BLaER1 treated with 17β-estradiol and CSF1 and Interleukin-3, amounts not matched to agents 10 nM and 100 nM (cell line): ENCODE measurements around the gene GNG7.
"Not testable (repeated sequence)": the region's sequence is repeated elsewhere in the genome, so short reads cannot be mapped to it uniquely, and the experiment has no call there.

Experiments
- H3K27ac ChIP-seq, 11 experiments: shearing (Covaris generic); formaldehyde crosslinking; 2 replicates each; pipeline ENCODE4 v1.8.1; 2022
- H3K27me3 ChIP-seq, 11 experiments: shearing (Covaris generic); formaldehyde crosslinking; 2 replicates each; pipeline ENCODE4 v1.8.1; 2022
- H3K36me3 ChIP-seq, 11 experiments: shearing (Covaris generic); formaldehyde crosslinking; 2 replicates each; pipeline ENCODE4 v1.8.1; 2022
- H3K4me1 ChIP-seq, 10 experiments: shearing (Covaris generic); formaldehyde crosslinking; 2 replicates each; pipeline ENCODE4 v1.8.1; 2022
- H3K4me2 ChIP-seq, 11 experiments: shearing (Covaris generic); formaldehyde crosslinking; 2 replicates each; pipeline ENCODE4 v1.8.1; 2022
- H3K4me3 ChIP-seq, 10 experiments: shearing (Covaris generic); formaldehyde crosslinking; 2 replicates each; pipeline ENCODE4 v1.8.1; 2022
- H3K9ac ChIP-seq, 11 experiments: shearing (Covaris generic); formaldehyde crosslinking; 2 replicates each; pipeline ENCODE4 v1.8.1; 2022
- H3K9me3 ChIP-seq, 11 experiments: shearing (Covaris generic); formaldehyde crosslinking; replicated peaks in 1 of 11; 2 replicates each; pipeline ENCODE4 v1.8.1; 2022
- H4K20me1 ChIP-seq, 11 experiments: shearing (Covaris generic); formaldehyde crosslinking; 2 replicates each; pipeline ENCODE4 v1.8.1; 2022
- Cebpa-rat ChIP-seq, 11 experiments: shearing (Covaris generic); IDR thresholded peaks; 2 replicates each; pipeline ENCODE4 v1.8.1; 2022

The GNG7 gene

GRCh38 chr19:2474232-2475017 is 228.1 kb downstream of the GNG7 start:
- H3K27ac ChIP-seq, result peak overlapping the region in 7 of 11 experiments; percentile 69 to 90 (median 76); a peak in 10 of 22 replicates
- H3K9ac ChIP-seq, result peak overlapping the region; percentile 6 to 92 (median 77); a peak in 15 of 22 replicates
- peak overlapping the region; percentile 77 to 99 (median 94) for H3K4me3 ChIP-seq
- peaks cover 0 to 13% (median 0%) of the 10 kb centered on the region in 11 experiments; a peak in 8 of 22 replicates for H3K36me3 ChIP-seq
- peak in 1 of 11 experiments; percentile 67; a peak in 1 of 22 replicates for TF ChIP-seq Cebpa-rat (IDR thresholded peaks at IDR 0.05)
- H4K20me1 ChIP-seq, result peaks cover 21 to 45% (median 29%) of the 10 kb centered on the region in 11 experiments
- no peaks in the 10 kb centered on the region for H3K27me3 ChIP-seq
- peak overlapping the region; percentile 83 to 100 (median 95) for H3K4me2 ChIP-seq
- H3K9me3 ChIP-seq, result no peaks in the 10 kb centered on the region
- H3K4me1 ChIP-seq, result peaks cover 22 to 70% (median 62%) of the 10 kb centered on the region in 10 experiments

GRCh38 chr19:2469915-2470200 is 232.6 kb downstream of the GNG7 start:
- Histone ChIP-seq H3K4me1 (peaks cover 14 to 55% (median 46%) of the 10 kb centered on the region in 10 experiments), H3K9ac (peak overlapping the region in 8 of 11 experiments; percentile 1 to 52 (median 25); a peak in 11 of 22 replicates), H3K4me2 (peak overlapping the region; percentile 56 to 87 (median 82); a peak in 21 of 22 replicates), H3K27ac (peak overlapping the region in 7 of 11 experiments; percentile 27 to 67 (median 54); a peak in 9 of 22 replicates)
- not testable (repeated sequence) for H3K9me3 ChIP-seq, H3K36me3 ChIP-seq, H3K27me3 ChIP-seq, H4K20me1 ChIP-seq, H3K4me3 ChIP-seq

- peak overlapping the region in 8 of 11 experiments; percentile 27 to 67 (median 52); a peak in 14 of 22 replicates for H3K27ac ChIP-seq
- peak overlapping the region; percentile 56 to 87 (median 82) for H3K4me2 ChIP-seq
- H3K4me3 ChIP-seq, result 0 out of 20 replicates have a peak overlapping the region, but pooled peaks of 1 of the 10 experiments have one; percentile 9
Measured at GRCh38 chr19:2469102-2469914, 233.2 kb downstream of the GNG7 start.

GRCh38 chr19:2468596-2468995 is 233.9 kb downstream of the GNG7 start:
- no peak for TF ChIP-seq Cebpa-rat (IDR thresholded peaks at IDR 0.05)
- Histone ChIP-seq H3K4me2 (peak overlapping the region in 9 of 11 experiments; percentile 61 to 87 (median 82); a peak in 18 of 22 replicates), H3K27ac (peak overlapping the region in 5 of 11 experiments; percentile 40 to 67 (median 55); a peak in 8 of 22 replicates), H3K4me1 (peaks cover 8 to 45% (median 37%) of the 10 kb centered on the region in 10 experiments), H3K4me3 (no peak overlapping the region), H3K9me3 (no peaks in the 10 kb centered on the region), H3K9ac (peak overlapping the region in 3 of 11 experiments; percentile 42 to 52 (median 50); a peak in 3 of 22 replicates), H3K36me3 (no peaks in the 10 kb centered on the region), H3K27me3 (no peaks in the 10 kb centered on the region), H4K20me1 (no peaks in the 10 kb centered on the region)

More at GRCh38 chr19:2469102-2469914, 233.2 kb downstream of the GNG7 start:
- no peaks in the 10 kb centered on the region for H3K9me3 ChIP-seq
- H3K36me3 ChIP-seq, result no peaks in the 10 kb centered on the region
- peak in 3 of 11 experiments; percentile 20 to 89 (median 58); a peak in 4 of 22 replicates for TF ChIP-seq Cebpa-rat (IDR thresholded peaks at IDR 0.05)
- no peaks in the 10 kb centered on the region for H3K27me3 ChIP-seq
- peaks cover 12 to 51% (median 43%) of the 10 kb centered on the region in 10 experiments for H3K4me1 ChIP-seq
- H4K20me1 ChIP-seq, result no peaks in the 10 kb centered on the region
- peak overlapping the region in 9 of 11 experiments; percentile 3 to 66 (median 42); a peak in 14 of 22 replicates for H3K9ac ChIP-seq

- no peak overlapping the region for H3K4me3 ChIP-seq
- H4K20me1 ChIP-seq, result no peaks in the 10 kb centered on the region
- no peak overlapping the region for H3K4me2 ChIP-seq
- peaks cover 17 to 58% (median 46%) of the 10 kb centered on the region in 10 experiments for H3K4me1 ChIP-seq
- TF ChIP-seq Cebpa-rat (IDR thresholded peaks at IDR 0.05), result no peak
- H3K27me3 ChIP-seq, result no peaks in the 10 kb centered on the region
- peak overlapping the region in 1 of 11 experiments; percentile 29; a peak in 1 of 22 replicates for H3K9ac ChIP-seq
- no peaks in the 10 kb centered on the region for H3K36me3 ChIP-seq
- H3K9me3 ChIP-seq, result no peaks in the 10 kb centered on the region
- H3K27ac ChIP-seq, result no peak overlapping the region
Measured at GRCh38 chr19:2464389-2464788, 238.1 kb downstream of the GNG7 start.

GRCh38 chr19:2463694-2464093 is 238.8 kb downstream of the GNG7 start:
- H4K20me1 ChIP-seq, H3K27ac ChIP-seq, H3K4me3 ChIP-seq, H3K36me3 ChIP-seq, H3K9me3 ChIP-seq, H3K4me2 ChIP-seq, H3K9ac ChIP-seq, H3K27me3 ChIP-seq: not testable (repeated sequence)
- peaks cover 10 to 56% (median 39%) of the 10 kb centered on the region in 10 experiments for H3K4me1 ChIP-seq

GRCh38 chr19:2462635-2463421 is 239.7 kb downstream of the GNG7 start:
- Histone ChIP-seq H3K4me2 (peak overlapping the region; percentile 86 to 99 (median 94)), H3K9ac (peak overlapping the region; percentile 61 to 84 (median 82)), H3K27ac (peak overlapping the region in 9 of 11 experiments; percentile 66 to 88 (median 82); a peak in 19 of 22 replicates)

More at GRCh38 chr19:2462635-2463421, 239.7 kb downstream of the GNG7 start:
- H3K4me1 ChIP-seq, result peaks cover 9 to 51% (median 33%) of the 10 kb centered on the region in 10 experiments
- no peak for TF ChIP-seq Cebpa-rat (IDR thresholded peaks at IDR 0.05)
- H3K36me3 ChIP-seq, result no peaks in the 10 kb centered on the region; a peak in 1 of 22 replicates
- peak overlapping the region; percentile 62 to 83 (median 70) for H3K4me3 ChIP-seq
- H3K9me3 ChIP-seq, result no peaks in the 10 kb centered on the region
- no peaks in the 10 kb centered on the region for H3K27me3 ChIP-seq
- H4K20me1 ChIP-seq, result no peaks in the 10 kb centered on the region
